Peyer's patch (tissue), 4 donors: ENCODE measurements around the gene D2HGDH. TPM values are rescaled to one million over a fixed set of nuclear protein-coding genes. Genes with fewer than 3 reads are reported as not detected.

Experiments used
- DNase-seq, 3 donors: peaks; one replicate each; pipeline ENCODE4 v3.0.0-alpha.2; 2017 to 2019
- H3K27ac ChIP-seq, 4 donors: fragments of 200-600 bp; sonication (generic); one replicate each; pipeline ENCODE4 v1.5.1; 2016 to 2019
- H3K27me3 ChIP-seq, 2 donors: fragments of 200-600 bp; sonication (generic); one replicate each; pipeline ENCODE4 v1.5.1; 2019
- H3K36me3 ChIP-seq, 3 donors: fragments of 200-600 bp; sonication (generic); one replicate each; pipeline ENCODE4 v1.5.1; 2016 to 2019
- H3K4me1 ChIP-seq, 4 donors: fragments of 200-600 bp; sonication (generic); one replicate each; pipeline ENCODE4 v1.5.1; 2016 to 2019
- H3K4me3 ChIP-seq, 4 donors: fragments of 200-600 bp; sonication (generic); 1 replicate in 3 of 4; 2 replicates in 1 of 4; pipeline ENCODE4 v1.5.1; 2016 to 2019; ENCODE audit warnings: mild to moderate bottlenecking in 1 of 4
- H3K9me3 ChIP-seq, 4 donors: fragments of 200-600 bp; sonication (generic); one replicate each; pipeline ENCODE4 v1.5.1; 2016 to 2019; ENCODE audit warnings: mild to moderate bottlenecking in 1 of 4
- POLR2A ChIP-seq, 2 donors: fragments of 450-650 bp; IDR thresholded peaks; one replicate each; pipeline ENCODE4 v1.5.1; 2017; ENCODE audit warnings: antibody characterized with exemption in 2 of 2, mild to moderate bottlenecking in 2 of 2, moderate library complexity in 2 of 2
- total RNA-seq, 4 donors: library from RNA; depleted of rRNA; stranded (reverse); fragments of >200 nt; gene quantifications; one replicate each; pipeline ENCODE4 v1.1.0, GENCODE V29; 2016
- TF ChIP-seq, protein P1 (sequence below), 6 experiments: fragments of 450-650 bp in 4 of 6; fragments of 200-600 bp in 2 of 6; sonication (generic) in 1 of 6; IDR thresholded peaks; one replicate each; pipeline ENCODE4 v1.5.1; 2017 to 2019; ENCODE audit warnings: antibody characterized with exemption in 6 of 6, mild to moderate bottlenecking in 3 of 6, moderate library complexity in 1 of 6

The D2HGDH gene
- total RNA-seq, 4 donors from 2014 or later: 36.4 to 122 (median 77.7) TPM

DNA sequence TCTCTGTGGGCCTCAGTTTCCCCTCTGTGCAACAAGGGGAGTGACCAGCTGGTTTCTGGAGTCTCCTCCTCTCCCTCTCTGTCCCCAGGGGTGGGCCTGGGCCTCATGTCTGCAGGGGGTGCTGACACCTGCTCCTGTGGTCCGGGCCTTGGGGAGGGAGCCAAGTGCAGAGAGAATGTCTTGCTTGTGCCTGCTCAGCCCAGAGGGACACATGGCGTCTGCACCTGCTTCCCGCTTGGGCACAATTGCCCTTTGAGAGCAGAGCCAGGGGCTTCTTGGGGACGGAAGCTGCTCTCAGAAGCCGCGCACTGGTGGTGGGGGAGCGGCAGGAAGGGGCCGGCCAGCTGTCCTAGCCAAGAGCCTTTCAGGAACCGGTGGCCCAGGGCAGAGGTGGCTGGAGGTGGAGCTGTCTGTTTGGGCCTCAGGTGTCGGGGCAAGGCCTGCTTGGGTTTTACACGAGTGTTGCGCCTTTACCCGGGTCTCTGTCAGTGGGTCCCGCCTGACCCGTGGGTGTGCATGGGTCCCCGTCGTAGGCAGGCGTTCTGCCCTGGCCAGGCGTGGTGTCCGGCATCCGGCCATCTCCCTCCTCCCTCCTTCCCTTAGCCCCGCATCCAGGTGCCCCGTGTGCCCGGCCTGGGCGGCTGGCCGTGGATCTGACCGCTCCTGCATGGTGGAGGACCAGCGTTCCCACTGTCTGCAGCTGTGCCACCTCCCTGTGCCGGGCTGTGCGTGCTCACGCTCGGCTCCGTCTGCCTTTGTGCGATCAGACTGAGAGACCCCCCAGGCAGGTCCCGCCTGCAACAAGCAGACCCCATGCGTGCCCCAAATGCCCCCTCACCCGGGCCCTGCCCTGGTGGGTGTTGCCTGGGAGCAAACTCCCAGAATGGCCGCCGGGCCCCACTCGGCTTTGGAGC lies 78.6 kb downstream of the D2HGDH start:
- DNase-seq: peak in 2 of 3 donors; percentile 47 to 51
- TF ChIP-seq, protein P1, sequence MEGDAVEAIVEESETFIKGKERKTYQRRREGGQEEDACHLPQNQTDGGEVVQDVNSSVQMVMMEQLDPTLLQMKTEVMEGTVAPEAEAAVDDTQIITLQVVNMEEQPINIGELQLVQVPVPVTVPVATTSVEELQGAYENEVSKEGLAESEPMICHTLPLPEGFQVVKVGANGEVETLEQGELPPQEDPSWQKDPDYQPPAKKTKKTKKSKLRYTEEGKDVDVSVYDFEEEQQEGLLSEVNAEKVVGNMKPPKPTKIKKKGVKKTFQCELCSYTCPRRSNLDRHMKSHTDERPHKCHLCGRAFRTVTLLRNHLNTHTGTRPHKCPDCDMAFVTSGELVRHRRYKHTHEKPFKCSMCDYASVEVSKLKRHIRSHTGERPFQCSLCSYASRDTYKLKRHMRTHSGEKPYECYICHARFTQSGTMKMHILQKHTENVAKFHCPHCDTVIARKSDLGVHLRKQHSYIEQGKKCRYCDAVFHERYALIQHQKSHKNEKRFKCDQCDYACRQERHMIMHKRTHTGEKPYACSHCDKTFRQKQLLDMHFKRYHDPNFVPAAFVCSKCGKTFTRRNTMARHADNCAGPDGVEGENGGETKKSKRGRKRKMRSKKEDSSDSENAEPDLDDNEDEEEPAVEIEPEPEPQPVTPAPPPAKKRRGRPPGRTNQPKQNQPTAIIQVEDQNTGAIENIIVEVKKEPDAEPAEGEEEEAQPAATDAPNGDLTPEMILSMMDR (IDR thresholded peaks at IDR 0.05): no peak
- no peak for TF ChIP-seq POLR2A (IDR thresholded peaks at IDR 0.05)
- Histone ChIP-seq H3K4me1 (peaks cover 0 to 6% (median 0%) of the 10 kb centered on the region in 4 donors), H3K27ac (no peak overlapping the region), H3K27me3 (no peaks in the 10 kb centered on the region), H3K9me3 (no peaks in the 10 kb centered on the region), H3K36me3 (no peaks in the 10 kb centered on the region), H3K4me3 (no peak overlapping the region)

DNA sequence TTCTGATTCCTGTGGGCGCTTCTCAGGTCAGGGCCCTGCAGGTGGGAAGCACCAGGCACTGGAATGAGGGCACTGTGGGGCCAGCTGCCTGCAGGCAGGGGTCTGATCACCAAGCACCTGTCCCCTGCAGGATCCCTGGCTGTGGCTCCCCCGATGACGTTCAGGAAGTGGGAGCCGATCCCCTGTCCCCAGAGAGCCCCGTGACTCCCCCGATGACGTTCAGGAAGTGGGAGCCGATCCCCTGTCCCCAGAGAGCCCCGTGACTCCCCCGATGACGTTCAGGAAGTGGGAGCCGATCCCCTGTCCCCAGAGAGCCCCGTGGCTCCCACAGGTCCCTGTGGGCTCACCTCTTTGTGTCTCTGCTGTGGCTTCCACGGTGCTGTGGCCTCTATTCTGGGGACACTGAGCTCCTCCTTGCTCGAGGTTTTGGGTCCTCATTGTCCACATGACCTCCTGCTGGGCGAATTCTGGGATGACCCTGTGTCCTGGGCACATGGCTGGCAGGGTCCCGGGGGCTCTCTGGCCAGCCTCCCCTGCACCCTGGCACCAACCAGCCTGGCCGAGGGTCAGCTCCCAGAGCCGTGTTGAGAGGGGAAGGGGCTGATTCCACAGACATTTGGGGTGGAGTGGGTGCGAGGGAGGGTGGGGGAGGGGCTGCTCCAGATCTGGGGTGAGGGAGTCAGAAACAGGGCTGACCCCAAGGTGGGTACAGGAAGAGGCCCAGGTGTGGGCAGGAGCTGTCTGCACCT lies 79.4 kb downstream of the D2HGDH start:
- Histone ChIP-seq H3K4me1 (peaks cover 0 to 6% (median 0%) of the 10 kb centered on the region in 4 donors), H3K9me3 (no peaks in the 10 kb centered on the region), H3K4me3 (no peak overlapping the region), H3K27me3 (no peaks in the 10 kb centered on the region), H3K36me3 (no peaks in the 10 kb centered on the region), H3K27ac (no peak overlapping the region)
- DNase-seq: peak in 1 of 3 donors; percentile 46
- no peak for TF ChIP-seq POLR2A (IDR thresholded peaks at IDR 0.05)
- TF ChIP-seq, protein P1 (IDR thresholded peaks at IDR 0.05): no peak

DNA sequence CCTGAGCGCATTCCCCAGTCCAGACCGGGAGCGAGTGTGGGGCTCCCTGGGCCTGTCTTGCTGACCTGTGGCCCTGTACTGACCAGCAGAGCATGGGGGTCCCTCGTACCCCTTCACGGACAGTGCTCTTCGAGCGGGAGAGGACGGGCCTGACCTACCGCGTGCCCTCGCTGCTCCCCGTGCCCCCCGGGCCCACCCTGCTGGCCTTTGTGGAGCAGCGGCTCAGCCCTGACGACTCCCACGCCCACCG lies 79.9 kb downstream of the D2HGDH start:
- H3K36me3 ChIP-seq: no peaks in the 10 kb centered on the region
- no peak overlapping the region for H3K27ac ChIP-seq
- TF ChIP-seq, protein P1 (IDR thresholded peaks at IDR 0.05): no peak
- TF ChIP-seq POLR2A (IDR thresholded peaks at IDR 0.05): no peak
- H3K27me3 ChIP-seq: no peaks in the 10 kb centered on the region
- no peaks in the 10 kb centered on the region for H3K9me3 ChIP-seq
- DNase-seq: no peak
- no peak overlapping the region for H3K4me3 ChIP-seq
- peaks cover 0 to 6% (median 0%) of the 10 kb centered on the region in 4 donors for H3K4me1 ChIP-seq

DNA sequence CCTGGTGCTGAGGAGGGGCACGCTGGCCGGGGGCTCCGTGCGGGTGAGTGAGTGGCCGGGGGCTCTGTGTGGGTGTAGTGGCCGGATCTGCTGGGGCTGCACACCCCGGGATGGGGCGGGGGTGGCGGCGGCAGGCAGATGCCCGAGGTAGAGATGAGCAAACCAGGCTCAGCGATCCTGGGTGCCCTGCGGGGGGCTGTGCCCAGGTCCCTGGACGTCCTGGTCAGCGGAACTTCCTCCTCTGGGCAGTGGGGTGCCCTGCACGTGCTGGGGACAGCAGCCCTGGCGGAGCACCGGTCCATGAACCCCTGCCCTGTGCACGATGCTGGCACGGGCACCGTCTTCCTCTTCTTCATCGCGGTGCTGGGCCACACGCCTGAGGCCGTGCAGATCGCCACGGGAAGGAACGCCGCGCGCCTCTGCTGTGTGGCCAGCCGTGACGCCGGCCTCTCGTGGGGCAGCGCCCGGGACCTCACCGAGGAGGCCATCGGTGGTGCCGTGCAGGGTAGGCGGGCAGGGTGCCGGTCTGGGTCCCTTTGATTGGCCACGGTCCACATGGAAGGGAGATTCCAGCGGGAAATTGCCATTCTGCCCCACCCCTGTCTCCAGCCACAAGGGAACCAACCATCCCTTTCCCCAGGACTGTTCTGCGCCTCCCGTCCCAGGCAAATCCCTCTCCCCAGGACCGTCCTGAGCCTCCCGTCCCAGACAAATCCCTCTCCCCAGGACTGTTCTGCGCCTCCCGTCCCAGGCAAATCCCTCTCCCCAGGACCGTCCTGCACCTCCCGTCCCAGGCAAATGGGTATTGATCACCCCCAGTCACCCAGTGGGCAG lies 80.4 kb downstream of the D2HGDH start:
- Histone ChIP-seq H3K4me3 (no peak overlapping the region), H3K27ac (no peak overlapping the region), H3K36me3 (no peaks in the 10 kb centered on the region), H3K27me3 (no peaks in the 10 kb centered on the region), H3K4me1 (peaks cover 0 to 6% (median 0%) of the 10 kb centered on the region in 4 donors), H3K9me3 (no peaks in the 10 kb centered on the region)
- no peak for TF ChIP-seq POLR2A (IDR thresholded peaks at IDR 0.05)
- TF ChIP-seq, protein P1 (IDR thresholded peaks at IDR 0.05): no peak
- DNase-seq: no peak
